Retinal pigment epithelial cell (primary cell): ENCODE results near the gene PLLP.

ENCODE experiments used
- DNase-seq: peaks from one replicate; pipeline ENCODE4 v3.0.0-alpha.2; 2010; ENCODE audit warnings: low read depth
- H3K4me3 ChIP-seq: 2 replicates; pipeline ENCODE4 v1.5.1; 2011; ENCODE audit warnings: mild to moderate bottlenecking, low read length, control low read depth, moderate library complexity
- CTCF ChIP-seq: conservative IDR thresholded peaks from 2 replicates; pipeline ENCODE4 v1.5.1; 2011; ENCODE audit warnings: low read depth, low read length, control low read depth, inconsistent platforms

PLLP gene

GRCh38 chr16:57284209-57284951 is at the start of gene PLLP:
TSS of gene PLLP (minus strand) at chr16:57284672. CDS start at chr16:57284540, 132 bp downstream.
- no peak for TF ChIP-seq CTCF
- H3K4me3 ChIP-seq = peak within 1 kb of the TSS; percentile 49
- no peak for DNase-seq

GRCh38 chr16:57333402-57333801 is 48.9 kb upstream of the PLLP start:
- H3K4me3 ChIP-seq = no peak overlapping the region
- no peak for DNase-seq
- no peak for TF ChIP-seq CTCF

GRCh38 chr16:57331355-57331754 is 46.9 kb upstream of the PLLP start:
- no peak for TF ChIP-seq CTCF
- no peak overlapping the region for H3K4me3 ChIP-seq
- DNase-seq = no peak

- no peak for DNase-seq
- no peak overlapping the region for H3K4me3 ChIP-seq
These were observed 45.4 kb upstream of the PLLP start for GRCh38 chr16:57329718-57330327.

GRCh38 chr16:57325458-57325857 is 41.0 kb upstream of the PLLP start:
- H3K4me3 ChIP-seq = no peak overlapping the region
- no peak for DNase-seq
- TF ChIP-seq CTCF = no peak

More at GRCh38 chr16:57329718-57330327, 45.4 kb upstream of the PLLP start:
- TF ChIP-seq CTCF = no peak

GRCh38 chr16:57324749-57325148 is 40.3 kb upstream of the PLLP start:
- TF ChIP-seq CTCF = no peak
- H3K4me3 ChIP-seq = no peak overlapping the region
- DNase-seq = no peak

- DNase-seq = no peak
- TF ChIP-seq CTCF = no peak
- H3K4me3 ChIP-seq = no peak overlapping the region
These were observed 35.2 kb upstream of the PLLP start for GRCh38 chr16:57319646-57320045.
